Retinal pigment epithelial cell (primary cell): ENCODE data around the gene THEM5.

Experiments used
- DNase-seq: peaks from one replicate; pipeline ENCODE4 v3.0.0-alpha.2; 2010; ENCODE audit warnings: low read depth
- H3K4me3 ChIP-seq: 2 replicates; pipeline ENCODE4 v1.5.1; 2011; ENCODE audit warnings: mild to moderate bottlenecking, low read length, control low read depth, moderate library complexity
- TF ChIP-seq, protein P1 (sequence below): conservative IDR thresholded peaks from 2 replicates; pipeline ENCODE4 v1.5.1; 2011; ENCODE audit warnings: low read depth, low read length, control low read depth, inconsistent platforms

THEM5 gene

DNA sequence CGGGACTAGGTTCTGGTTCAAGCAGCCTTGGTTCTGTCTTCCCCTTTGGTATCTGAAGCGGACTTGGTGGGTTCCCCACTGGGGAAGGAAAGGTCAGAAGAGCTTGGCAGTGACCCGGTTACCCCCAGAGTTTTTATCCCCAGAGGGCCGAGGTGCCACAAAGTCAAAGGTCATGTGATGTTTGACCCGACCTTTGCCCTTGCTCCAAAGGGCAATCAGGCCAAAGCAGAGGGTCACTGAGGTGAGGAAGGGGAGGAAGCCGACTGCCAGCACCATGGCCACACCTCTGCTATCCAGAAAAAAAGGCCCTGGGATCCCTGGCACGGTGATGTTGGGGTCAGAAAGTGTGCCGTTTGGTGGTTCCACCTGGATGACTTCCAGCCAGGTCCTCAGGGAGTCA, 52.7 kb downstream of the THEM5 start:
- TF ChIP-seq, protein P1, sequence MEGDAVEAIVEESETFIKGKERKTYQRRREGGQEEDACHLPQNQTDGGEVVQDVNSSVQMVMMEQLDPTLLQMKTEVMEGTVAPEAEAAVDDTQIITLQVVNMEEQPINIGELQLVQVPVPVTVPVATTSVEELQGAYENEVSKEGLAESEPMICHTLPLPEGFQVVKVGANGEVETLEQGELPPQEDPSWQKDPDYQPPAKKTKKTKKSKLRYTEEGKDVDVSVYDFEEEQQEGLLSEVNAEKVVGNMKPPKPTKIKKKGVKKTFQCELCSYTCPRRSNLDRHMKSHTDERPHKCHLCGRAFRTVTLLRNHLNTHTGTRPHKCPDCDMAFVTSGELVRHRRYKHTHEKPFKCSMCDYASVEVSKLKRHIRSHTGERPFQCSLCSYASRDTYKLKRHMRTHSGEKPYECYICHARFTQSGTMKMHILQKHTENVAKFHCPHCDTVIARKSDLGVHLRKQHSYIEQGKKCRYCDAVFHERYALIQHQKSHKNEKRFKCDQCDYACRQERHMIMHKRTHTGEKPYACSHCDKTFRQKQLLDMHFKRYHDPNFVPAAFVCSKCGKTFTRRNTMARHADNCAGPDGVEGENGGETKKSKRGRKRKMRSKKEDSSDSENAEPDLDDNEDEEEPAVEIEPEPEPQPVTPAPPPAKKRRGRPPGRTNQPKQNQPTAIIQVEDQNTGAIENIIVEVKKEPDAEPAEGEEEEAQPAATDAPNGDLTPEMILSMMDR: no peak
- DNase-seq: no peak
- H3K4me3 ChIP-seq: no peak overlapping the region

- TF ChIP-seq, protein P1: no peak
- DNase-seq: no peak
- H3K4me3 ChIP-seq: no peak overlapping the region
Measured at GRCh38 chr1:151799179-151800022, 54.1 kb downstream of the THEM5 start.

DNA sequence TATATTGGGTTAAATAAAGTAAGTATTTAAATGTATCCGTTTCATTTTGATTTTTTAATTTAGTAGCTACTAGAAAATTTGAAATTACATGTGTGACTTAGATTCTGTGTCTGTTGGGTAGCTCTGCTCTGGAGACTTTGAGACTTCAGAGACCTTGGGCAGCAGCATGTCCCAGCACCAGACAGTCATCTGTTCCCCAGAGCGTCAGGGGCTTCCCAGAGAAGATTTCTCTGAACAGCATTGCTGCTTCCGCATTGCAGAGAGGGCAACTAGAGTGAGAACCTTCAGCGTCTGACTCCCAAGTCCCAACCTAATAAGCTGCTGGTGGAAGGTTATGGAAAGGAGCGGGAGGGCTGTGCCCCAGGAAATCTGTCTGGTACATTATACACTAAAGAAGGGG, 54.9 kb downstream of the THEM5 start:
- TF ChIP-seq, protein P1: no peak
- no peak overlapping the region for H3K4me3 ChIP-seq

More for the DNA sequence above, 54.9 kb downstream of the THEM5 start:
- no peak for DNase-seq
